Measurements from ENCODE around the gene COL4A6.
"Not testable (repeated sequence)": the region's sequence is repeated elsewhere in the genome, so short reads cannot be mapped to it uniquely, and the experiment has no call there.

DNA sequence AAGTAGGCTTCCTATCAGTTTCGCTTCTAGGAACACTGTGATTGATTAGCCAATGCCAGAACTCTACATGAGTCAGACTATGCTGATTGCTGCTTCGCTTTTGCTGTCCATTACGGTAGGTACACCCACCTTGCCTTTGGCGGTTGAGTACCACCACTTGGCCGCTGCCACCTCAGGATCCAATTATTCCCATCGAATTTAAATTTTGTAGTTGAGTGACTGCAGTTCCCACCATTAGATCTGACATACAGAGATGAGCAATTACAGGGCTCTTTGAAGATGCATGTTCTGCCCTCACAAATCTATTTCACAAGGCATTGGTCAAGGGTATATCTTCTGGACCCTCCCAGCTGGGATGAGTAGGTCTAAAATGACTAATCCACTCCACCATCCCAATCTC is 43.3 kb upstream of the COL4A6 start:
- TF ChIP-seq, protein P1, sequence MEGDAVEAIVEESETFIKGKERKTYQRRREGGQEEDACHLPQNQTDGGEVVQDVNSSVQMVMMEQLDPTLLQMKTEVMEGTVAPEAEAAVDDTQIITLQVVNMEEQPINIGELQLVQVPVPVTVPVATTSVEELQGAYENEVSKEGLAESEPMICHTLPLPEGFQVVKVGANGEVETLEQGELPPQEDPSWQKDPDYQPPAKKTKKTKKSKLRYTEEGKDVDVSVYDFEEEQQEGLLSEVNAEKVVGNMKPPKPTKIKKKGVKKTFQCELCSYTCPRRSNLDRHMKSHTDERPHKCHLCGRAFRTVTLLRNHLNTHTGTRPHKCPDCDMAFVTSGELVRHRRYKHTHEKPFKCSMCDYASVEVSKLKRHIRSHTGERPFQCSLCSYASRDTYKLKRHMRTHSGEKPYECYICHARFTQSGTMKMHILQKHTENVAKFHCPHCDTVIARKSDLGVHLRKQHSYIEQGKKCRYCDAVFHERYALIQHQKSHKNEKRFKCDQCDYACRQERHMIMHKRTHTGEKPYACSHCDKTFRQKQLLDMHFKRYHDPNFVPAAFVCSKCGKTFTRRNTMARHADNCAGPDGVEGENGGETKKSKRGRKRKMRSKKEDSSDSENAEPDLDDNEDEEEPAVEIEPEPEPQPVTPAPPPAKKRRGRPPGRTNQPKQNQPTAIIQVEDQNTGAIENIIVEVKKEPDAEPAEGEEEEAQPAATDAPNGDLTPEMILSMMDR (conservative IDR thresholded peaks at IDR 0.05): not testable (repeated sequence)
- TF ChIP-seq ZFX (IDR thresholded peaks at IDR 0.05): not testable (repeated sequence)

Measured in C4-2B (cell line).